PC-3 (cell line): ENCODE measurements around the gene GALNT18. TPM values are rescaled to one million over a fixed set of nuclear protein-coding genes. Genes with fewer than 3 reads are reported as not detected.

Source experiments
- ATAC-seq: fragments of 200-7000 bp; cut with Tn5 transposase; 2 replicates; pipeline ENCODE4 v1.9.1; 2020; ENCODE audit warnings: mild to moderate bottlenecking, moderate library complexity
- BruUV-seq: library from RNA; stranded (reverse); fragments of 400-500 nt; replicated peaks from 2 replicates; lab custom pipeline; 2021; lab: Mats Ljungman, UMichigan
- CTCF ChIA-PET: fragments of 300-600 bp; sonication (Branson Sonifier 250); formaldehyde crosslinking; loops from one replicate; lab custom pipeline; 2022; ENCODE audit warnings: antibody characterized with exemption; lab: Charles Lee
- POLR2A ChIA-PET: fragments of 300-600 bp; sonication (Branson Sonifier 250); formaldehyde crosslinking; loops from one replicate; lab custom pipeline; 2022; ENCODE audit warnings: antibody characterized with exemption; ENCODE audit not compliant: unreplicated experiment; lab: Charles Lee
- DNase-seq: peaks from one replicate; pipeline ENCODE4 v3.0.0-alpha.2; 2015
- H2AFZ ChIP-seq: fragments of 300-600 bp; sonication (generic); 2 replicates; pipeline ENCODE4 v1.6.0; 2016; ENCODE audit warnings: antibody characterized with exemption, low read length
- H3F3A ChIP-seq: fragments of 300-600 bp; sonication (generic); one replicate; pipeline ENCODE4 v1.6.0; 2017; ENCODE audit warnings: antibody characterized with exemption, low read length, control low read depth, mild to moderate bottlenecking; ENCODE audit not compliant: unreplicated experiment
- H3K27ac ChIP-seq: fragments of 300-600 bp; sonication (generic); 2 replicates; pipeline ENCODE4 v1.5.1; 2016; ENCODE audit warnings: mild to moderate bottlenecking, low read length
- H3K27me3 ChIP-seq: fragments of 300-600 bp; sonication (generic); 2 replicates; pipeline ENCODE4 v1.6.1; 2016; ENCODE audit warnings: low read length, mixed read lengths
- H3K36me3 ChIP-seq: fragments of 300-600 bp; sonication (generic); 2 replicates; pipeline ENCODE4 v1.6.1; 2016; ENCODE audit warnings: low read depth, mixed run types, low read length, mixed read lengths
- H3K4me1 ChIP-seq: fragments of 300-600 bp; sonication (generic); 2 replicates; pipeline ENCODE4 v1.5.1; 2016; ENCODE audit warnings: low read length; ENCODE audit not compliant: insufficient read depth
- H3K4me2 ChIP-seq: fragments of 300-600 bp; sonication (generic); 2 replicates; pipeline ENCODE4 v1.6.0; 2016; ENCODE audit warnings: low read length
- H3K4me3 ChIP-seq: fragments of 300-600 bp; sonication (generic); 2 replicates; pipeline ENCODE4 v1.5.1; 2016; ENCODE audit warnings: mild to moderate bottlenecking, low read length, mixed read lengths
- H3K79me2 ChIP-seq: fragments of 300-600 bp; sonication (generic); 2 replicates; pipeline ENCODE4 v1.6.1; 2017; ENCODE audit warnings: low read length, mixed read lengths
- H3K9ac ChIP-seq: fragments of 300-600 bp; sonication (generic); 2 replicates; pipeline ENCODE4 v1.6.0; 2016; ENCODE audit warnings: mild to moderate bottlenecking, low read length
- H3K9me2 ChIP-seq: fragments of 300-600 bp; sonication (generic); replicated peaks from 2 replicates; pipeline ENCODE4 v1.6.1; 2016; ENCODE audit warnings: mixed run types, low read length, mixed read lengths
- H3K9me3 ChIP-seq: fragments of 300-600 bp; sonication (generic); 2 replicates; pipeline ENCODE4 v1.6.1; 2016; ENCODE audit warnings: low read length, mixed read lengths
- H4K20me1 ChIP-seq: fragments of 300-600 bp; sonication (generic); 2 replicates; pipeline ENCODE4 v1.6.1; 2016; ENCODE audit warnings: low read length, mixed read lengths
- CTCF ChIP-seq: fragments of 300-600 bp; sonication (generic); conservative IDR thresholded peaks from 2 replicates; pipeline ENCODE4 v1.5.1; 2017; ENCODE audit warnings: antibody characterized with exemption, low read depth, mild to moderate bottlenecking, low read length
- EZH2 ChIP-seq: fragments of 300-600 bp; sonication (generic); IDR thresholded peaks from one replicate; pipeline ENCODE4 v1.6.1; 2017; ENCODE audit warnings: antibody characterized with exemption, mild to moderate bottlenecking, low read length; ENCODE audit not compliant: unreplicated experiment
- EZH2phosphoT487 ChIP-seq: fragments of 300-600 bp; sonication (generic); IDR thresholded peaks from 2 replicates; pipeline ENCODE4 v1.6.1; 2018; ENCODE audit warnings: mild to moderate bottlenecking, antibody characterized with exemption, low read length, borderline replicate concordance
- intact Hi-C: fragments of 100-400 bp; cut with micrococcal nuclease; formaldehyde crosslinking; loops from 2 replicates; pipeline ENCODE4 v1.9.0; 2023
- total RNA-seq: library from RNA; depleted of rRNA; stranded (reverse); fragments of >200 nt; gene quantifications from 2 replicates; pipeline ENCODE4 v1.2.3, GENCODE V29; 2014

Gene GALNT18
- total RNA-seq, 1 experiment from 2014 or later, result 34.5 TPM

GRCh38 chr11:11496879-11497278 lies 124.9 kb downstream of the GALNT18 start:
- Histone ChIP-seq H3K4me1 (no peaks in the 10 kb centered on the region), H3K4me2 (no peak overlapping the region), H3K27me3 (no peaks in the 10 kb centered on the region), H3F3A (no peaks in the 10 kb centered on the region), H3K4me3 (no peak overlapping the region), H2AFZ (no peak overlapping the region), H3K9me3 (no peaks in the 10 kb centered on the region), H4K20me1 (no peaks in the 10 kb centered on the region), H3K9me2 (no peaks in the 10 kb centered on the region), H3K36me3 (no peaks in the 10 kb centered on the region), H3K9ac (no peak overlapping the region), H3K79me2 (no peaks in the 10 kb centered on the region), H3K27ac (no peak overlapping the region)
- intact Hi-C loops, result no loop called here
- no peak for TF ChIP-seq CTCF
- no peak for TF ChIP-seq EZH2
- TF ChIP-seq EZH2phosphoT487, result no peak
- BruUV-seq, result no TSS peak
- POLR2A ChIA-PET, result no interaction called here
- no peak for ATAC-seq
- DNase-seq, result no peak
- CTCF ChIA-PET, result no interaction called here

DNA sequence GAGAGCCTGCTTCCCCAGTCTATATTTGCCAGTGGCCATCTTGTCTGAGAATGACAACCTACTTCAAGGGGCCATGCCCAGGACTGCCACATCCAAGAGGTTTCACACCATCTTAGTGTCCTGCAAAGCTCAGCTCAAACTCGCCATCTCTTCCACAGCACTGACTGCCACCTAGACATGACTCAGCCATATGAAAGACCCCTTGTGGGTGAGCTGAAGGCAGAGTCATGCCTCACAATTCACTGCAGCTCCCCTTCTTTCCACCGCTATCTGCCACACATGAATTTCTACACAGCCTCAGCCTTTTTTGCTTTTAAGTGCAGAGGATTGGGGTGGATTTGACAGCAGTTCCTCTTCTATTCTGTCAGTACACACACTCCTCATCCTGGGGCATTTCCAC lies 127.5 kb downstream of the GALNT18 start:
- Histone ChIP-seq H3K27ac (no peak overlapping the region), H3K4me3 (no peak overlapping the region), H3F3A (no peaks in the 10 kb centered on the region), H2AFZ (no peak overlapping the region), H4K20me1 (no peaks in the 10 kb centered on the region), H3K4me1 (no peaks in the 10 kb centered on the region), H3K9me3 (no peaks in the 10 kb centered on the region), H3K9ac (no peak overlapping the region), H3K4me2 (no peak overlapping the region), H3K79me2 (no peaks in the 10 kb centered on the region), H3K36me3 (no peaks in the 10 kb centered on the region), H3K9me2 (no peaks in the 10 kb centered on the region), H3K27me3 (no peaks in the 10 kb centered on the region)
- ChIA-PET POLR2A (no interaction called here), CTCF (no interaction called here)
- no peak for DNase-seq
- intact Hi-C loops, result no loop called here
- BruUV-seq, result no TSS peak
- TF ChIP-seq EZH2phosphoT487, result no peak
- TF ChIP-seq CTCF, result no peak
- TF ChIP-seq EZH2, result no peak
- ATAC-seq, result no peak

GRCh38 chr11:11493698-11494097 lies 128.1 kb downstream of the GALNT18 start:
- H3K4me3 ChIP-seq, result no peak overlapping the region
- TF ChIP-seq EZH2 (no peak), CTCF (no peak), EZH2phosphoT487 (no peak)
- H3K9me3 ChIP-seq, result no peaks in the 10 kb centered on the region
- H3K27me3 ChIP-seq, result no peaks in the 10 kb centered on the region
- CTCF ChIA-PET, result no interaction called here
- ATAC-seq, result no peak; the same call in 1 of the 2 replicates
- POLR2A ChIA-PET, result no interaction called here
- no peak overlapping the region for H3K4me2 ChIP-seq
- DNase-seq, result no peak
- H4K20me1 ChIP-seq, result no peaks in the 10 kb centered on the region
- intact Hi-C loops, result loop anchor here (1.0 kb wide), 1 partner anchor 294 kb away; no protein-coding TSS in a partner anchor
- H3K4me1 ChIP-seq, result no peaks in the 10 kb centered on the region
- no peaks in the 10 kb centered on the region for H3K79me2 ChIP-seq
- H3K9ac ChIP-seq, result no peak overlapping the region
- H3F3A ChIP-seq, result no peaks in the 10 kb centered on the region
- no peak overlapping the region for H3K27ac ChIP-seq
- H3K36me3 ChIP-seq, result no peaks in the 10 kb centered on the region
- H2AFZ ChIP-seq, result no peak overlapping the region
- no peaks in the 10 kb centered on the region for H3K9me2 ChIP-seq
- no TSS peak for BruUV-seq
